Skeletal muscle satellite cell (primary cell): ENCODE results near the gene RBBP8.
A peak's percentile ranks its signal among the peaks of the same experiment; 100 is the strongest.

Source experiments
- H3K27me3 ChIP-seq: 2 replicates; pipeline ENCODE4 v1.7.0; 2013; ENCODE audit warnings: low read length; ENCODE audit not compliant: control insufficient read depth, insufficient read depth
- H3K36me3 ChIP-seq: 2 replicates; pipeline ENCODE4 v1.7.0; 2013; ENCODE audit warnings: mild to moderate bottlenecking, control low read depth, low read length; ENCODE audit not compliant: insufficient read depth
- H3K4me1 ChIP-seq: 2 replicates; pipeline ENCODE4 v1.7.0; 2013; ENCODE audit warnings: low read length; ENCODE audit not compliant: control insufficient read depth, insufficient read depth
- H3K4me2 ChIP-seq: 2 replicates; pipeline ENCODE4 v1.7.0; 2013; ENCODE audit warnings: mild to moderate bottlenecking, low read length
- H3K4me3 ChIP-seq: 2 replicates; pipeline ENCODE4 v1.7.0; 2013; ENCODE audit warnings: low read length
- H3K9ac ChIP-seq: 2 replicates; pipeline ENCODE4 v1.7.0; 2013; ENCODE audit warnings: mild to moderate bottlenecking, low read depth, low read length, moderate library complexity
- H3K9me3 ChIP-seq: replicated peaks from 2 replicates; pipeline ENCODE4 v1.7.0; 2013; ENCODE audit warnings: mild to moderate bottlenecking, control low read depth, low read length

Gene RBBP8

GRCh38 chr18:22921772-22922171 lies 11.4 kb upstream of the RBBP8 start:
- Histone ChIP-seq H3K9ac (no peak overlapping the region), H3K9me3 (no peaks in the 10 kb centered on the region), H3K36me3 (no peaks in the 10 kb centered on the region), H3K27me3 (no peaks in the 10 kb centered on the region), H3K4me1 (no peaks in the 10 kb centered on the region), H3K4me3 (no peak overlapping the region), H3K4me2 (no peak overlapping the region)

GRCh38 chr18:22924589-22924988 lies 8.5 kb upstream of the RBBP8 start:
- Histone ChIP-seq H3K9me3 (no peaks in the 10 kb centered on the region), H3K9ac (no peak overlapping the region), H3K4me1 (no peaks in the 10 kb centered on the region), H3K4me3 (no peak overlapping the region), H3K36me3 (no peaks in the 10 kb centered on the region), H3K4me2 (no peak overlapping the region), H3K27me3 (no peaks in the 10 kb centered on the region)

GRCh38 chr18:22926454-22926853 lies 6.7 kb upstream of the RBBP8 start:
- no peaks in the 10 kb centered on the region for H3K36me3 ChIP-seq
- H3K4me1 ChIP-seq = no peaks in the 10 kb centered on the region
- H3K9me3 ChIP-seq = no peaks in the 10 kb centered on the region
- no peak overlapping the region for H3K4me3 ChIP-seq
- H3K4me2 ChIP-seq = no peak overlapping the region
- no peak overlapping the region for H3K9ac ChIP-seq
- H3K27me3 ChIP-seq = no peaks in the 10 kb centered on the region

- H3K4me1 ChIP-seq = no peaks in the 10 kb centered on the region
- no peak overlapping the region for H3K4me2 ChIP-seq
- H3K36me3 ChIP-seq = no peaks in the 10 kb centered on the region
- H3K27me3 ChIP-seq = no peaks in the 10 kb centered on the region
- no peak overlapping the region for H3K4me3 ChIP-seq
- H3K9me3 ChIP-seq = no peaks in the 10 kb centered on the region
- H3K9ac ChIP-seq = no peak overlapping the region
These were observed 4.8 kb upstream of the RBBP8 start for GRCh38 chr18:22928339-22928738.

GRCh38 chr18:22930089-22930713 lies 2.9 kb upstream of the RBBP8 start:
- no peaks in the 10 kb centered on the region for H3K9me3 ChIP-seq
- no peaks in the 10 kb centered on the region for H3K27me3 ChIP-seq
- no peak overlapping the region for H3K9ac ChIP-seq
- H3K4me3 ChIP-seq = no peak overlapping the region
- peaks cover 3% of the 10 kb centered on the region for H3K4me1 ChIP-seq
- H3K4me2 ChIP-seq = no peak overlapping the region
- no peaks in the 10 kb centered on the region for H3K36me3 ChIP-seq

- H3K4me1 ChIP-seq = peaks cover 3% of the 10 kb centered on the region
- H3K4me3 ChIP-seq = peak overlapping the region; percentile 98
- H3K4me2 ChIP-seq = peak overlapping the region; percentile 95
- no peaks in the 10 kb centered on the region for H3K9me3 ChIP-seq
- H3K36me3 ChIP-seq = no peaks in the 10 kb centered on the region
- H3K9ac ChIP-seq = peak overlapping the region; percentile 98
- H3K27me3 ChIP-seq = no peaks in the 10 kb centered on the region
These were observed 283 bp upstream of the RBBP8 start for GRCh38 chr18:22932885-22933205.

GRCh38 chr18:22933966-22934423 lies 867 bp downstream of the RBBP8 start:
- H3K9ac ChIP-seq = peak overlapping the region; percentile 98
- no peaks in the 10 kb centered on the region for H3K27me3 ChIP-seq
- peaks cover 6% of the 10 kb centered on the region for H3K36me3 ChIP-seq
- no peaks in the 10 kb centered on the region for H3K9me3 ChIP-seq
- H3K4me2 ChIP-seq = peak overlapping the region; percentile 95
- H3K4me1 ChIP-seq = peaks cover 3% of the 10 kb centered on the region
- peak overlapping the region; percentile 98 for H3K4me3 ChIP-seq

GRCh38 chr18:22934789-22935188 lies 1.7 kb downstream of the RBBP8 start:
- Histone ChIP-seq H3K4me2 (peak overlapping the region; percentile 95), H3K27me3 (no peaks in the 10 kb centered on the region), H3K4me3 (no peak overlapping the region), H3K9ac (no peak overlapping the region), H3K4me1 (peaks cover 3% of the 10 kb centered on the region), H3K9me3 (no peaks in the 10 kb centered on the region), H3K36me3 (peaks cover 9% of the 10 kb centered on the region)

- no peak overlapping the region for H3K4me2 ChIP-seq
- peaks cover 3% of the 10 kb centered on the region for H3K4me1 ChIP-seq
- H3K27me3 ChIP-seq = no peaks in the 10 kb centered on the region
- H3K36me3 ChIP-seq = peaks cover 9% of the 10 kb centered on the region
- no peak overlapping the region for H3K4me3 ChIP-seq
- H3K9me3 ChIP-seq = no peaks in the 10 kb centered on the region
- no peak overlapping the region for H3K9ac ChIP-seq
These were observed 2.3 kb downstream of the RBBP8 start for GRCh38 chr18:22935431-22935830.

GRCh38 chr18:22936515-22936914 lies 3.4 kb downstream of the RBBP8 start:
- Histone ChIP-seq H3K9me3 (no peaks in the 10 kb centered on the region), H3K4me1 (peaks cover 3% of the 10 kb centered on the region), H3K27me3 (no peaks in the 10 kb centered on the region), H3K4me3 (no peak overlapping the region), H3K4me2 (no peak overlapping the region), H3K36me3 (peaks cover 9% of the 10 kb centered on the region), H3K9ac (no peak overlapping the region)

GRCh38 chr18:22939649-22940048 lies 6.5 kb downstream of the RBBP8 start:
- Histone ChIP-seq H3K4me3 (no peak overlapping the region), H3K9me3 (no peaks in the 10 kb centered on the region), H3K4me2 (no peak overlapping the region), H3K4me1 (no peaks in the 10 kb centered on the region), H3K27me3 (no peaks in the 10 kb centered on the region), H3K36me3 (peaks cover 9% of the 10 kb centered on the region), H3K9ac (no peak overlapping the region)

- Histone ChIP-seq H3K36me3 (peaks cover 3% of the 10 kb centered on the region), H3K27me3 (no peaks in the 10 kb centered on the region), H3K4me3 (no peak overlapping the region), H3K4me1 (no peaks in the 10 kb centered on the region), H3K4me2 (no peak overlapping the region), H3K9ac (no peak overlapping the region), H3K9me3 (no peaks in the 10 kb centered on the region)
These were observed 10.7 kb downstream of the RBBP8 start for GRCh38 chr18:22943847-22944246.
